Neural progenitor cell (in vitro differentiated cells): Measurements from ENCODE around the gene TRIAP1.

Source experiments
- EZH2 ChIP-seq: fragments of 200-600 bp; sonication (generic); IDR thresholded peaks from 2 replicates; pipeline ENCODE4 v1.6.1; 2017; ENCODE audit warnings: antibody characterized with exemption, mild to moderate bottlenecking, moderate library complexity
- EZH2phosphoT487 ChIP-seq: fragments of 200-600 bp; sonication (generic); IDR thresholded peaks from 2 replicates; pipeline ENCODE4 v1.6.1; 2017; ENCODE audit warnings: antibody characterized with exemption
- TF ChIP-seq, protein P1 (sequence below): fragments of 200-600 bp; sonication (generic); IDR thresholded peaks from 2 replicates; pipeline ENCODE4 v1.5.1; 2017; ENCODE audit warnings: antibody characterized with exemption, mild to moderate bottlenecking

DNA sequence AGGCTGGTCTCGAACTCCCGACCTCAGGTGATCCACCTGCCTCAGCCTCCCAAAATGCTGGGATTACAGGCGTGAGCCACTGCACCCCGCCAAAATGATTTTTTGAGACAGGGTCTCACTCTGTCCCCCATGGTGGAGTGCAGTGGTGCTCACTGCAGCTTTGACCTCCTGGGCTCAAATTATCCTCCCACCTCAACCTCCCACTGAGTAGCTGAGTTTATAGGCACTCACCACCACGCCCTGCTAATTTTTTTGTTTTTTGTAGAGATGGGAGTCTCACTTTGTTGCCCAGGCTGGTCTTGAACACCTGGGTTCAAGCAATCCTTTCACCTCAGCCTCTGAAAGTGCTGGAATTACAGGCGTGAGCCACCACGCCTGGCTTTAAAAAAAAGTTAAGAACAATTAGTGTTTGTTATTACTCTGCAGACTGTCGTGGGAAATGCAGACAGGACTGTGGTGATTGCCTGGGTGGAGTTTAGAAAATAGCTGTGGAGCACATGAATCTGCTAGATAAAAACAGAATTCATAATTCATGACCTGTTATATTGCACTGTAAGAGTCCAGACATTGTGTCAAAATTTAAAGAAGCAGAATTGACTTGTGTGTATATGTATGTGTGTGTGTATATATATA lies 17.5 kb downstream of the TRIAP1 start:
- no peak for TF ChIP-seq EZH2
- TF ChIP-seq, protein P1, sequence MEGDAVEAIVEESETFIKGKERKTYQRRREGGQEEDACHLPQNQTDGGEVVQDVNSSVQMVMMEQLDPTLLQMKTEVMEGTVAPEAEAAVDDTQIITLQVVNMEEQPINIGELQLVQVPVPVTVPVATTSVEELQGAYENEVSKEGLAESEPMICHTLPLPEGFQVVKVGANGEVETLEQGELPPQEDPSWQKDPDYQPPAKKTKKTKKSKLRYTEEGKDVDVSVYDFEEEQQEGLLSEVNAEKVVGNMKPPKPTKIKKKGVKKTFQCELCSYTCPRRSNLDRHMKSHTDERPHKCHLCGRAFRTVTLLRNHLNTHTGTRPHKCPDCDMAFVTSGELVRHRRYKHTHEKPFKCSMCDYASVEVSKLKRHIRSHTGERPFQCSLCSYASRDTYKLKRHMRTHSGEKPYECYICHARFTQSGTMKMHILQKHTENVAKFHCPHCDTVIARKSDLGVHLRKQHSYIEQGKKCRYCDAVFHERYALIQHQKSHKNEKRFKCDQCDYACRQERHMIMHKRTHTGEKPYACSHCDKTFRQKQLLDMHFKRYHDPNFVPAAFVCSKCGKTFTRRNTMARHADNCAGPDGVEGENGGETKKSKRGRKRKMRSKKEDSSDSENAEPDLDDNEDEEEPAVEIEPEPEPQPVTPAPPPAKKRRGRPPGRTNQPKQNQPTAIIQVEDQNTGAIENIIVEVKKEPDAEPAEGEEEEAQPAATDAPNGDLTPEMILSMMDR, result no peak
- TF ChIP-seq EZH2phosphoT487, result no peak
